ENCODE measurements around the gene GH1. TPM values are rescaled to one million over a fixed set of nuclear protein-coding genes. Genes with fewer than 3 reads are reported as not detected.

GH1 gene
- total RNA-seq, 1 donor from 2014 or later, result not detected

DNA sequence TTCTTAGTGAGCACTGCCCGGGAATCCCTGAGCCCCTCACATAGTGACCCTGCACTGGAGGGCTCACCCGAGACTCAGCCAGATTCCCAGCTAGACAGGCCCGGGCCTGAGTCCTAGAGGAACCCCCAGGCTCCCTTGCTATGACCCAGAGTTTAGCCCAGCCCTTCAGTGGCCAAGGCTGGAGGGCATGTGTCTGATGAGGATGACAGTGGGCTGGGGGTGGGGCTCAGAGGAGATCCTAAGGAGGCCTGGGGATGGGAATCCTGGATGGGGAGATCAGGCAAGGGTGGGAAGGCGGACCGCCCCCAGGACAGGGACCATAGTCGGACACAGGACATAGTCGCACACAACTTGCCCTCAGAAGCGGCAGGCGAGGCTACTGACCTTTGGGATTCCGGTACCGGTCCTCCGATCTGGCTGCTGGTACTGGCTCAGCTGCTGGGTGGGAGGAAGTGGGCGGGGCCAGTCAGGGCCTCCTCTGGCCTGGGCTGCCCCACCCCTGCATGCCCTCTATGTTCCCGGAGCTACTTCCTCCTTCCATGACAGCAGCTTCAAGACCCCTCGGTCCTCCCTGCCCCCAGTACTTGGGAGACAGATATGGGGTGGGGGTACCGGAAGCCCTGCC, 12.4 kb upstream of the GH1 start:
- Mint-ChIP-seq H3K36me3 (no peaks in the 10 kb centered on the region), H3K4me3 (no peak overlapping the region), H3K9me3 (no peaks in the 10 kb centered on the region), H3K27me3 (ENCODE audit: low read depth) (peaks cover under 1% of the 10 kb centered on the region), H3K4me1 (no peaks in the 10 kb centered on the region), H3K27ac (no peak overlapping the region)
- no peak for DNase-seq (ENCODE audit: low spot score in 2 of 2, unreplicated experiment in 2 of 2)
- no peak for TF ChIP-seq CTCF (IDR thresholded peaks at IDR 0.05; ENCODE audit: unreplicated experiment)

DNA sequence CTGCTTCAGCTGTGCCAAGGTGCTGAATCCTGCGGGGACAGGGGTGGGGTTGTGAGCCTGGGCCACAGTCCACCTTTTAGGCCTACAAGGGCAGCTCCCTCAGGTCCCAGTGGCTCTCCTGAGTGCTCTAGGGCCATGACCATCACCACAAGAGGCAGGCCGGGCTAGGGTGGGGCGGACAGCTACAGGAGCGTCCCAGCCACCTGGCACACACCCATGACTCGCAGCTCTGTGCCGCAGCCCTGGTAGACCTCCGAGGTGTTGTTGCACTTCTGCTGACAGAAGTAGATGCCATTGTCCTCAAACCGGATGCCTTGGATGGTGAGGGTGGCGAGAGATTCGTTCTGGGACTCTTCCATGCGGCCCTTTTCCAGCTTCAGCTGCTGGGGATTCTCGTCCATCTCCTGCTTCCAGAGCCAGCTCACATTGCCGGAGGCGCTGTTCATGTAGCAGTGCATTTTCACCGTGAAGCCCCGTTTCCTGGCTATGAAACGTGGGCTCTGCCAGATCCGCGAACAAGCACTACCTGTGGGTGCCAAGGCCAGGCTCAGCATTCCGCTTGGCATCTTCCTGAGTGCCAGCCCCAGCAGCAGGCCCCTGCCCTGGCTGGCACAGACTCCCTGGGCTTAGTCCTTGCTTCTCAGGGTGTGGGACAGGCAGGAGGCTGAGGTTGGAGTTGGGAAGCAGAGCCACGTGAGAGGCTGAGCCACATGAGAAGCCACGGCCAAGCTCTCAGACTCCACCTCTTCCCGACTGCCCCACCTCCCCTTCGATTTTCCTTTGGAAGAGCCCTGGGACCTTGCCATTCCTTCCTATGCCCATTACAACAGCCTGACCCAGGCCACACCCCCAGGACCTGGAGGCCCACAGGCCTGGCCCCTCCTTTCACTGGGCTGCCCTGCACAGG, 11.5 kb upstream of the GH1 start:
- no peak for DNase-seq (ENCODE audit: low spot score in 2 of 2, unreplicated experiment in 2 of 2)

GRCh38 chr17:63928966-63929695, 10.5 kb upstream of the GH1 start:
- no peak for TF ChIP-seq CTCF (IDR thresholded peaks at IDR 0.05; ENCODE audit: unreplicated experiment)
- Mint-ChIP-seq H3K9me3 (no peaks in the 10 kb centered on the region), H3K4me1 (no peaks in the 10 kb centered on the region), H3K4me3 (no peak overlapping the region), H3K27me3 (ENCODE audit: low read depth) (no peaks in the 10 kb centered on the region), H3K36me3 (no peaks in the 10 kb centered on the region), H3K27ac (no peak overlapping the region)
- no peak for DNase-seq (ENCODE audit: low spot score in 2 of 2, unreplicated experiment in 2 of 2)

More for the DNA sequence above, 11.5 kb upstream of the GH1 start:
- no peak overlapping the region for H3K27ac Mint-ChIP-seq
- TF ChIP-seq CTCF (IDR thresholded peaks at IDR 0.05; ENCODE audit: unreplicated experiment), result no peak
- H3K36me3 Mint-ChIP-seq, result no peaks in the 10 kb centered on the region
- H3K9me3 Mint-ChIP-seq, result no peaks in the 10 kb centered on the region
- no peaks in the 10 kb centered on the region for H3K4me1 Mint-ChIP-seq
- H3K27me3 Mint-ChIP-seq (ENCODE audit: low read depth), result no peaks in the 10 kb centered on the region
- no peak overlapping the region for H3K4me3 Mint-ChIP-seq

- Mint-ChIP-seq H3K27ac (no peak overlapping the region), H3K4me3 (no peak overlapping the region), H3K9me3 (no peaks in the 10 kb centered on the region), H3K36me3 (no peaks in the 10 kb centered on the region), H3K4me1 (no peaks in the 10 kb centered on the region), H3K27me3 (ENCODE audit: low read depth) (no peaks in the 10 kb centered on the region)
- TF ChIP-seq CTCF (IDR thresholded peaks at IDR 0.05; ENCODE audit: unreplicated experiment), result no peak
- DNase-seq (ENCODE audit: low spot score in 2 of 2, unreplicated experiment in 2 of 2), result no peak
Observed at GRCh38 chr17:63928172-63928666, 9.6 kb upstream of the GH1 start.

- no peaks in the 10 kb centered on the region for H3K27me3 Mint-ChIP-seq (ENCODE audit: low read depth)
Observed at GRCh38 chr17:63927464-63928171, 9.0 kb upstream of the GH1 start.

More at GRCh38 chr17:63927464-63928171, 9.0 kb upstream of the GH1 start:
- no peak overlapping the region for H3K4me3 Mint-ChIP-seq
- no peak for TF ChIP-seq CTCF (IDR thresholded peaks at IDR 0.05; ENCODE audit: unreplicated experiment)
- H3K4me1 Mint-ChIP-seq, result no peaks in the 10 kb centered on the region
- H3K9me3 Mint-ChIP-seq, result no peaks in the 10 kb centered on the region
- DNase-seq (ENCODE audit: low spot score in 2 of 2, unreplicated experiment in 2 of 2), result no peak
- H3K36me3 Mint-ChIP-seq, result no peaks in the 10 kb centered on the region
- H3K27ac Mint-ChIP-seq, result no peak overlapping the region
